Measurements from ENCODE around the gene PRDM11.

GRCh38 chr11:45267652-45268299 is 121.3 kb downstream of the PRDM11 start:
- TF ChIP-seq, protein P1, sequence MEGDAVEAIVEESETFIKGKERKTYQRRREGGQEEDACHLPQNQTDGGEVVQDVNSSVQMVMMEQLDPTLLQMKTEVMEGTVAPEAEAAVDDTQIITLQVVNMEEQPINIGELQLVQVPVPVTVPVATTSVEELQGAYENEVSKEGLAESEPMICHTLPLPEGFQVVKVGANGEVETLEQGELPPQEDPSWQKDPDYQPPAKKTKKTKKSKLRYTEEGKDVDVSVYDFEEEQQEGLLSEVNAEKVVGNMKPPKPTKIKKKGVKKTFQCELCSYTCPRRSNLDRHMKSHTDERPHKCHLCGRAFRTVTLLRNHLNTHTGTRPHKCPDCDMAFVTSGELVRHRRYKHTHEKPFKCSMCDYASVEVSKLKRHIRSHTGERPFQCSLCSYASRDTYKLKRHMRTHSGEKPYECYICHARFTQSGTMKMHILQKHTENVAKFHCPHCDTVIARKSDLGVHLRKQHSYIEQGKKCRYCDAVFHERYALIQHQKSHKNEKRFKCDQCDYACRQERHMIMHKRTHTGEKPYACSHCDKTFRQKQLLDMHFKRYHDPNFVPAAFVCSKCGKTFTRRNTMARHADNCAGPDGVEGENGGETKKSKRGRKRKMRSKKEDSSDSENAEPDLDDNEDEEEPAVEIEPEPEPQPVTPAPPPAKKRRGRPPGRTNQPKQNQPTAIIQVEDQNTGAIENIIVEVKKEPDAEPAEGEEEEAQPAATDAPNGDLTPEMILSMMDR (IDR thresholded peaks at IDR 0.05), result no peak
- TF ChIP-seq EP300 (IDR thresholded peaks at IDR 0.05), result no peak
